ENCODE data around the gene RAB5A.
"Not testable (repeated sequence)": the region's sequence is repeated elsewhere in the genome, so short reads cannot be mapped to it uniquely, and the experiment has no call there.

RAB5A gene

GRCh38 chr3:20001932-20002331 lies 55.0 kb downstream of the RAB5A start:
- H3K4me3 ChIP-seq (ENCODE audit: low read depth, low read length): no peak overlapping the region
- TF ChIP-seq MAX (IDR thresholded peaks at IDR 0.05; ENCODE audit: low read depth, low read length) (no peak), POLR2A (IDR thresholded peaks at IDR 0.05; ENCODE audit: extremely low read depth, insufficient read length) (no peak), CTCF (IDR thresholded peaks at IDR 0.05; ENCODE audit: low read depth, low read length) (no peak), MYC (IDR thresholded peaks at IDR 0.05; ENCODE audit: low read depth, low read length) (no peak)
- no peak for DNase-seq (ENCODE audit: low read depth)

GRCh38 chr3:20007960-20008359 lies 61.1 kb downstream of the RAB5A start:
- no peak overlapping the region for H3K4me3 ChIP-seq (ENCODE audit: low read depth, low read length)
- DNase-seq (ENCODE audit: low read depth): no peak
- TF ChIP-seq POLR2A (IDR thresholded peaks at IDR 0.05; ENCODE audit: extremely low read depth, insufficient read length) (no peak), CTCF (IDR thresholded peaks at IDR 0.05; ENCODE audit: low read depth, low read length) (no peak), MAX (IDR thresholded peaks at IDR 0.05; ENCODE audit: low read depth, low read length) (no peak), MYC (IDR thresholded peaks at IDR 0.05; ENCODE audit: low read depth, low read length) (no peak)

- no peak overlapping the region for H3K4me3 ChIP-seq (ENCODE audit: low read depth, low read length)
- DNase-seq (ENCODE audit: low read depth): no peak
- TF ChIP-seq MAX (IDR thresholded peaks at IDR 0.05; ENCODE audit: low read depth, low read length) (no peak), POLR2A (IDR thresholded peaks at IDR 0.05; ENCODE audit: extremely low read depth, insufficient read length) (no peak), CTCF (IDR thresholded peaks at IDR 0.05; ENCODE audit: low read depth, low read length) (no peak), MYC (IDR thresholded peaks at IDR 0.05; ENCODE audit: low read depth, low read length) (no peak)
Measured at GRCh38 chr3:20008646-20009045, 61.7 kb downstream of the RAB5A start.

- no peak within 1 kb of the TSS for H3K4me3 ChIP-seq (ENCODE audit: low read depth, low read length)
- DNase-seq (ENCODE audit: low read depth): no peak
- no peak for TF ChIP-seq CTCF (IDR thresholded peaks at IDR 0.05; ENCODE audit: low read depth, low read length)
- no peak for TF ChIP-seq MAX (IDR thresholded peaks at IDR 0.05; ENCODE audit: low read depth, low read length)
- TF ChIP-seq POLR2A (IDR thresholded peaks at IDR 0.05; ENCODE audit: extremely low read depth, insufficient read length): no peak
- TF ChIP-seq MYC (IDR thresholded peaks at IDR 0.05; ENCODE audit: low read depth, low read length): no peak
Measured at GRCh38 chr3:20012164-20012563, 65.3 kb downstream of the RAB5A start, which contains the start of gene PP2D1. Gene PP2D1 (minus strand): TSS chr3:20012264. CDS start chr3:20012072, 192 bp downstream.

GRCh38 chr3:20013396-20013795 lies 66.5 kb downstream of the RAB5A start:
- TF ChIP-seq MAX (IDR thresholded peaks at IDR 0.05; ENCODE audit: low read depth, low read length): no peak
- no peak for DNase-seq (ENCODE audit: low read depth)
- no peak overlapping the region for H3K4me3 ChIP-seq (ENCODE audit: low read depth, low read length)

- TF ChIP-seq MYC (IDR thresholded peaks at IDR 0.05; ENCODE audit: low read depth, low read length) (no peak), MAX (IDR thresholded peaks at IDR 0.05; ENCODE audit: low read depth, low read length) (no peak), CTCF (IDR thresholded peaks at IDR 0.05; ENCODE audit: low read depth, low read length) (no peak), POLR2A (IDR thresholded peaks at IDR 0.05; ENCODE audit: extremely low read depth, insufficient read length) (no peak)
- H3K4me3 ChIP-seq (ENCODE audit: low read depth, low read length): no peak overlapping the region
- DNase-seq (ENCODE audit: low read depth): no peak
Measured at GRCh38 chr3:20015525-20015924, 68.6 kb downstream of the RAB5A start.

GRCh38 chr3:20016076-20016475 lies 69.2 kb downstream of the RAB5A start:
- H3K4me3 ChIP-seq (ENCODE audit: low read depth, low read length); DNase-seq (ENCODE audit: low read depth): not testable (repeated sequence)

All from NB4 (cell line).